ENCODE measurements around the gene PAQR9. TPM values are rescaled to one million over a fixed set of nuclear protein-coding genes. Genes with fewer than 3 reads are reported as not detected.

PAQR9 gene
- total and polyA plus RNA-seq, 2 of the 13 experiments (the other 11 are each of a cell fraction or from before 2014, with no cell fraction given) = 3.7 to 10.3 TPM

DNA sequence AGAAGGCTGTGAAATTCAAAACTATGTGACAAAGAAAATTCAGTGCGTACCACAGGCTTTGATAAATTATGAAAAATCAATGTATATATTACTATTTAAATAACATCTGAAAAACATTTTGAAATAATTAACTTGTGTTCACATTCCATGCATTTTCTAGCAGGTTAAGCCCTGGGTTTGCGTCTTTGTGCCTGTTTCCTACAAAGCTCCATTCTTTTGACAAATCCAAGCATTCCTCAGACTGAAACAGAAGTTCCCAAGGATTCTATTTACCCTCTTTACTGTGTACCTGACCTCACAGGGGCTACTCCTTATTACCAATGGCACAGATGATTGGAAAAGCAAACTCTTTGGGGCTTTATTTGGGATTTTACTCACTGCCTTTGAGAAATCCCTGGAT lies 1.9 kb downstream of the PAQR9 start:
- in situ Hi-C loops (cut with HindIII; ENCODE audit: extremely low pct_ligation_motif_present, low pct_unique_long_range_greater_than_20kb) = no loop called here
- ATAC-seq (no peak), DNase-seq (ENCODE audit: low spot score) (peak; percentile 31), FAIRE-seq (no peak)
- H3K4me2 ChIP-seq (ENCODE audit: low read depth, low read length) = peak overlapping the region; percentile 72
- 22% methylated on average over 2 of the region's 2 CpGs for WGBS (ENCODE audit: low lambda C conversion rate)
- peaks cover 0 to 10% of the 10 kb centered on the region in 2 experiments; a peak in 1 of 5 replicates for H3K27me3 ChIP-seq (ENCODE audit: control insufficient read depth in 1 of 2, insufficient read depth in 2 of 2, low read length in 2 of 2)
- no peaks in the 10 kb centered on the region for H3K9me3 ChIP-seq (ENCODE audit: low read length)
- no peak for TF ChIP-seq KAT7 (CRISPR knock-in tag; IDR thresholded peaks at IDR 0.05; ENCODE audit: borderline replicate concordance)
- peak; percentile 65 for TF ChIP-seq TEAD3 (CRISPR knock-in tag; optimal IDR thresholded peaks at IDR 0.05; ENCODE audit: borderline replicate concordance)
- no peak for TF ChIP-seq ZNF180 (CRISPR knock-in tag; IDR thresholded peaks at IDR 0.05; ENCODE audit: borderline replicate concordance, low read depth)
- no peak for TF ChIP-seq ZNF878 (CRISPR knock-in tag; IDR thresholded peaks at IDR 0.05)
- TF ChIP-seq POLR2AphosphoS2 (IDR thresholded peaks at IDR 0.05; ENCODE audit: low read depth, low read length) = no peak
- TF ChIP-seq, protein P1, sequence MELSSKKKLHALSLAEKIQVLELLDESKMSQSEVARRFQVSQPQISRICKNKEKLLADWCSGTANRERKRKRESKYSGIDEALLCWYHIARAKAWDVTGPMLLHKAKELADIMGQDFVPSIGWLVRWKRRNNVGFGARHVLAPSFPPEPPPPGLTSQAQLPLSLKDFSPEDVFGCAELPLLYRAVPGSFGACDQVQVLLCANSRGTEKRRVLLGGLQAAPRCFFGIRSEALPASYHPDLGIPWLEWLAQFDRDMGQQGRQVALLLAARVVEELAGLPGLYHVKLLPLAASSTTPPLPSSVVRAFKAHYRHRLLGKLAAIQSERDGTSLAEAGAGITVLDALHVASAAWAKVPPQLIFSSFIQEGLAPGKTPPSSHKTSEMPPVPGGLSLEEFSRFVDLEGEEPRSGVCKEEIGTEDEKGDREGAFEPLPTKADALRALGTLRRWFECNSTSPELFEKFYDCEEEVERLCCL (CRISPR knock-in tag; IDR thresholded peaks at IDR 0.05; ENCODE audit: borderline replicate concordance) = no peak
- TF ChIP-seq, protein P2, sequence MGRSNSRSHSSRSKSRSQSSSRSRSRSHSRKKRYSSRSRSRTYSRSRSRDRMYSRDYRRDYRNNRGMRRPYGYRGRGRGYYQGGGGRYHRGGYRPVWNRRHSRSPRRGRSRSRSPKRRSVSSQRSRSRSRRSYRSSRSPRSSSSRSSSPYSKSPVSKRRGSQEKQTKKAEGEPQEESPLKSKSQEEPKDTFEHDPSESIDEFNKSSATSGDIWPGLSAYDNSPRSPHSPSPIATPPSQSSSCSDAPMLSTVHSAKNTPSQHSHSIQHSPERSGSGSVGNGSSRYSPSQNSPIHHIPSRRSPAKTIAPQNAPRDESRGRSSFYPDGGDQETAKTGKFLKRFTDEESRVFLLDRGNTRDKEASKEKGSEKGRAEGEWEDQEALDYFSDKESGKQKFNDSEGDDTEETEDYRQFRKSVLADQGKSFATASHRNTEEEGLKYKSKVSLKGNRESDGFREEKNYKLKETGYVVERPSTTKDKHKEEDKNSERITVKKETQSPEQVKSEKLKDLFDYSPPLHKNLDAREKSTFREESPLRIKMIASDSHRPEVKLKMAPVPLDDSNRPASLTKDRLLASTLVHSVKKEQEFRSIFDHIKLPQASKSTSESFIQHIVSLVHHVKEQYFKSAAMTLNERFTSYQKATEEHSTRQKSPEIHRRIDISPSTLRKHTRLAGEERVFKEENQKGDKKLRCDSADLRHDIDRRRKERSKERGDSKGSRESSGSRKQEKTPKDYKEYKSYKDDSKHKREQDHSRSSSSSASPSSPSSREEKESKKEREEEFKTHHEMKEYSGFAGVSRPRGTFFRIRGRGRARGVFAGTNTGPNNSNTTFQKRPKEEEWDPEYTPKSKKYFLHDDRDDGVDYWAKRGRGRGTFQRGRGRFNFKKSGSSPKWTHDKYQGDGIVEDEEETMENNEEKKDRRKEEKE (IDR thresholded peaks at IDR 0.05) = no peak
- TF ChIP-seq SAP130 (CRISPR knock-in tag; IDR thresholded peaks at IDR 0.05; ENCODE audit: low read depth) = no peak
- TF ChIP-seq SOX5 (CRISPR knock-in tag; IDR thresholded peaks at IDR 0.05; ENCODE audit: borderline replicate concordance) = peak; percentile 15; the same call in 1 of the 2 replicates
- TF ChIP-seq MED1 (CRISPR knock-in tag; IDR thresholded peaks at IDR 0.05) = 0 out of 2 replicates have a peak, but pooled peaks have one; percentile 19
- TF ChIP-seq NFIC (IDR thresholded peaks at IDR 0.05; ENCODE audit: low read length) = 0 out of 2 replicates have a peak, but pooled peaks have one; percentile 28
- TF ChIP-seq ZNF432 (CRISPR knock-in tag; IDR thresholded peaks at IDR 0.05; ENCODE audit: borderline replicate concordance) = no peak
- intact Hi-C loops (cut with micrococcal nuclease; ENCODE audit: unreplicated experiment) = no loop called here
- H4K20me1 ChIP-seq (ENCODE audit: insufficient read depth, low read length) = no peaks in the 10 kb centered on the region
- peak overlapping the region in 2 of 3 experiments; percentile 66 to 72; a peak in 3 of 6 replicates for H3K4me3 ChIP-seq (replicated peaks in 1 of 3; ENCODE audit: insufficient read depth in 1 of 3, low read depth in 2 of 3, low read length in 3 of 3)
- peaks cover 4% of the 10 kb centered on the region for H3K79me2 ChIP-seq (ENCODE audit: insufficient read depth, low read length)
- CTCF ChIA-PET (ENCODE audit: low intra/inter-chr PET ratio, low total read pairs) = no interaction called here
- TSS peak; percentile 68 for BruUV-seq (replicated peaks)
- no peak overlapping the region for H2AFZ ChIP-seq (ENCODE audit: low read length)
- H3K36me3 ChIP-seq (replicated peaks in 1 of 2; ENCODE audit: control insufficient read depth in 1 of 2, insufficient read depth in 2 of 2, low read length in 2 of 2) = no peaks in the 10 kb centered on the region
- H3K9ac ChIP-seq (ENCODE audit: insufficient read depth, low read depth, low read length) = peak overlapping the region; percentile 37; the same call in 1 of the 2 replicates
- peaks cover 78% of the 10 kb centered on the region for H3K4me1 ChIP-seq (ENCODE audit: insufficient read depth, low read length)
- peak overlapping the region; percentile 68 for H3K27ac ChIP-seq (ENCODE audit: extremely low read length, insufficient read depth, low read length)
- POLR2A ChIA-PET = interaction anchor here (1.4 to 3.7 kb wide), 3 partner anchors 9 to 31 kb away, joined by 5 to 34 read pairs (median 8); no protein-coding TSS in a partner anchor
